ENCODE measurements around the gene POLR3A. TPM values are rescaled to one million over a fixed set of nuclear protein-coding genes. Genes with fewer than 3 reads are reported as not detected.
"Not testable (repeated sequence)": the region's sequence is repeated elsewhere in the genome, so short reads cannot be mapped to it uniquely, and the experiment has no call there.

Gene POLR3A
- total RNA-seq (10 to 100 TPM; 14.0 to 14.1 TPM), polyA plus RNA-seq (ENCODE audit: insufficient read length in 6 of 6) (10 to 100 TPM; 17.3 to 19.5 (median 18.0) TPM)
- long read RNA-seq, donor 1, partial matches to known transcripts, result 9,960 of 11,468 reads
- long read RNA-seq, donor 1, other reads (novel, unspliced or antisense), result 1,507 of 11,468 reads
- long read RNA-seq, donor 2, result 0 reads
- long read RNA-seq, donor 3, full-length matches to known transcripts, result 2 of 9,859 reads
- long read RNA-seq, donor 3, partial matches to known transcripts, result 5,036 of 9,859 reads
- long read RNA-seq, donor 3, other reads (novel, unspliced or antisense), result 4,821 of 9,859 reads
- long read RNA-seq, donor 4, partial matches to known transcripts, result 2 of 2 reads
- long read RNA-seq, donor 4, other reads (novel, unspliced or antisense), result 0 of 2 reads
- long read RNA-seq, donor 5, partial matches to known transcripts, result 6,891 of 9,355 reads
- long read RNA-seq, donor 5, other reads (novel, unspliced or antisense), result 2,464 of 9,355 reads
- long read RNA-seq, donor 6, full-length matches to known transcripts, result 2 of 13,505 reads
- long read RNA-seq, donor 6, partial matches to known transcripts, result 11,613 of 13,505 reads
- long read RNA-seq, donor 6, other reads (novel, unspliced or antisense), result 1,890 of 13,505 reads
- long read RNA-seq, donor 7, result 0 reads
- long read RNA-seq, donor 8, full-length matches to known transcripts, result 1 of 4,822 reads
- long read RNA-seq, donor 8, partial matches to known transcripts, result 3,258 of 4,822 reads
- long read RNA-seq, donor 8, other reads (novel, unspliced or antisense), result 1,563 of 4,822 reads
- long read RNA-seq, donor 9, partial matches to known transcripts, result 65 of 96 reads
- long read RNA-seq, donor 9, other reads (novel, unspliced or antisense), result 31 of 96 reads
- long read RNA-seq, donor 10, partial matches to known transcripts, result 0 of 1 reads
- long read RNA-seq, donor 10, other reads (novel, unspliced or antisense), result 1 of 1 reads
- long read RNA-seq, donor 11, partial matches to known transcripts, result 4,262 of 4,988 reads
- long read RNA-seq, donor 11, other reads (novel, unspliced or antisense), result 726 of 4,988 reads
- long read RNA-seq, donor 12, full-length matches to known transcripts, result 1 of 1 reads
- long read RNA-seq, donor 12, partial matches to known transcripts, result 0 of 1 reads
- long read RNA-seq, donor 12, other reads (novel, unspliced or antisense), result 0 of 1 reads

- DNase-seq (peak; percentile 93 to 97 (median 95)), ATAC-seq (peak; percentile 79)
- intact Hi-C loops (cut with DNase I), result no loop called here
- Histone ChIP-seq H3K9me3 (no peaks in the 10 kb centered on the region), H3K27ac (peak within 1 kb of the TSS; percentile 82 to 85), H3K4me1 (peaks cover 11 to 35% of the 10 kb centered on the region in 2 donors), H3K27me3 (no peaks in the 10 kb centered on the region), H3K36me3 (peaks cover 0 to 24% of the 10 kb centered on the region in 2 donors), H3K4me3 (peak within 1 kb of the TSS; percentile 79 to 81)
- TF ChIP-seq CTCF (IDR thresholded peaks at IDR 0.05), result peak; percentile 57 to 63
These were observed at the start of gene POLR3A for GRCh38 chr10:78029269-78030226. POLR3A (minus strand) TSS chr10:78029515; CDS start chr10:78029407, 108 bp downstream.

- Histone ChIP-seq H3K9me3 (no peaks in the 10 kb centered on the region), H3K27ac (no peak overlapping the region), H3K4me1 (no peaks in the 10 kb centered on the region), H3K27me3 (no peaks in the 10 kb centered on the region), H3K4me3 (no peak overlapping the region), H3K36me3 (no peaks in the 10 kb centered on the region)
- DNase-seq (no peak), ATAC-seq (no peak)
- no peak for TF ChIP-seq CTCF (IDR thresholded peaks at IDR 0.05)
- intact Hi-C loops (cut with DNase I), result no loop called here
These were observed 49.4 kb upstream of the POLR3A start for GRCh38 chr10:78078539-78079330.

GRCh38 chr10:78075806-78076205 lies 46.5 kb upstream of the POLR3A start:
- H3K27me3 ChIP-seq; H3K4me3 ChIP-seq; H3K36me3 ChIP-seq; H3K4me1 ChIP-seq; DNase-seq; H3K9me3 ChIP-seq; ATAC-seq; H3K27ac ChIP-seq; intact Hi-C loops (cut with DNase I): not testable (repeated sequence)

- intact Hi-C loops (cut with DNase I), result no loop called here
- TF ChIP-seq CTCF (IDR thresholded peaks at IDR 0.05), result no peak
- Histone ChIP-seq H3K4me1 (no peaks in the 10 kb centered on the region), H3K4me3 (no peak overlapping the region), H3K9me3 (no peaks in the 10 kb centered on the region), H3K36me3 (no peaks in the 10 kb centered on the region), H3K27me3 (no peaks in the 10 kb centered on the region), H3K27ac (no peak overlapping the region)
- DNase-seq (no peak), ATAC-seq (no peak)
These were observed 43.2 kb upstream of the POLR3A start for GRCh38 chr10:78072504-78072903.
